ENCODE results near the gene VAMP8.
"Not testable (repeated sequence)": the region's sequence is repeated elsewhere in the genome, so short reads cannot be mapped to it uniquely, and the experiment has no call there.

Gene VAMP8

GRCh38 chr2:85583667-85584353, 6.4 kb downstream of the VAMP8 start:
- no peak for DNase-seq

DNA sequence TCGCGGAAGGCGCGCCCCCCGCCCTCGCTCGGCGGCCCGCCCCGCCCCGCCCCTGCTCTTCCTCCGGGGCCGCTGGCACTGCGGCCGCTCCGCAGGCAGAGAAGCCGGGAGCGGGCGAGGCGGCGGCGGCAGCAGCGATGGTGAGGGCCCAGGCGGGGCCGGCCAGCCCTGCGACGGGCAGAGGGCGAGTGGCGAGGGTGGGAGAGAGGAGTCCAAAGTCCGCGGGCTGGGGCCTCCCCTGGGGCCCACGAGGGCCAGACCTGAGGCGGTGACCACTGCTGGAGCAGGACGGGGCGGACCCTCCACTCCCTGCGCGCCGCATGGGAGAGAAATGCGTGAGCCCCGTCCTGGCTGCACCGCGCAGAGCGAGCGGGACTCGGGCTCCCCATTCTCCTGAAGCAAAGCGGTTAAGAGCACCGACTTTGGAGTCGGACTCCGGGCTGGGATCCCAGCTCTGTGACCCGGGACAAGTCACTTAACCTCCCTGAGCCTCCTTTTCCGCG, 7.0 kb downstream of the VAMP8 start, which contains the start of gene VAMP5:
VAMP5 (plus strand) TSS at position 78 of the 503 bp plus-strand sequence; CDS start at position 138, 60 bp downstream.
- no peak for DNase-seq

DNA sequence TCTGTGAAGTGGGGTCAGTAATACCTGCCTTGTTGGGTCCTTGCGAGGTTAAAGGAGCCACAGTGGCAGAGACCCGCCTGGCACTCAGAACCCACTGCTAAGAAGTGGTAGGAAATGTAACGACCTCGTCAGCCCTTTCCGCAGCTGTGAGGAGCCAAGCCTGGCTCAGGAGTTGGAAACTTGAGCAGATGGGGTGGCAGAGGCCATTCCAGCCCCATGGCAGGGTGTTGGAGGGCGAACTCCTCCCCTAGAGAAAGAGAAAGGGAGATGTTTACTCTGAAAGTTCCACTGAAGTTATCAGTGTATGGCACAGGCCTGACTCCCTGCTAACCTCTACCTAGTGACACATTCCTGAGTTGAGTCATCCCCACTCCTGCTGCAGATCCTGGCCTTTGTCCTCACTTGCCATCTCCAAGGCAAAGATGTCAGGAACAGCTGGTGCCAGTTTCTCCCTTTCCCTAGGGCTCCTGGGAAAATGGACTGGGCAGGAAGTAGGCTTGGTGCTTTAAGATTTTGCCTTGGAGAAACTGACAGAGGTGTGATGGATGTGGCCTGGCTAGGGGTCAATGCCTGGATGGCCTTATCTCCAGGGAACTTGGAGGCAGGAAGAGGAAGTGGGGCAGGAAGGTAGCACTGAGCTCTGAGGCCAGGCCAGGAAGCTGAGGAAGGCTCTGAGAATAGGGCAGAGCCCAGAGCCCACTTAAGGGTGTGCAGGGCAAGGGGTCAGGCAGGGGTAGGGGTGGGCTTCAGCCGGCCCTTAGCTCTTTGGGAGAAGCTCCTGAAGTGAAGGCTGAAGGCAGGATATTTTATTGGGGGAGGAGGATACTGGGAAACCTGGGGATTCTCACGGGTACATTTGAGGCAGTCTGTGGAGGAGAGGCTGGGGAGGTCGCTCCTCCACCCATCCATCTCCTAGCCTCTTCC, 7.7 kb downstream of the VAMP8 start:
- DNase-seq: no peak

DNA sequence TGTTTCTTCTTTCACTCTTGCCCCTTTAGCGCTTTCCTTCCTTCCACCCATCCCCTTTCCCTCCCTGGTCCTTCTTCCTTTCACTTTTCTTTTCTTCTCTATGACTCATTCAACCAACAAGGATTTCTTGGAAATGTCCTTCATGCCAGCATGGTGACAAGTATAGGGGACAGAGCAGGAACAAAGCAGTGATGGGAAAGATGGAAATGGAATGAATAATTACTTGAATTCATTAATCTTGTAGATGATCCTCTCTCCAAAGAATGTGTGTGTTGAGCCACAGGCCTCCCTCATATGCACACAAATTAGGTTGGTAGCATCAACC, 8.4 kb downstream of the VAMP8 start:
- no peak for DNase-seq

DNA sequence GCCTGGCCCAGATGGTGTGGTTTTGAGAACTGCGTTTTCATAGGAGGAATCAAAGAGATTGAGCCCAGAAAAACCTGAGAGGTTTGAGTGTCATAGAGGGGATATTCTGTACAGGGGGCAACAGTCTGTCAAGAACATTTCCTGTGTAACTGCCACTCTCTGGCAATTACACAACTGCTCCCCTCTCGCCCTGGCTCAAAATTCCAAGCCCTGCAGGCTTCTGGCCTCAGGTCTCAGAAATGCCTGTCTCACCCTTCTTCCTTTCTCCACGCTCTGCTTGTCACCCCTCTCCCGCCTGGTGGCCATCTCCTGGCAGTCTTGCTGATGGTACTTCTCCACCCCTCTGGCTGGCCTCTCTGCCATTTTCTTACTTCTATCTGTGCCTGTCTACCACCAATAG, 10.8 kb downstream of the VAMP8 start:
- DNase-seq: no peak

DNA sequence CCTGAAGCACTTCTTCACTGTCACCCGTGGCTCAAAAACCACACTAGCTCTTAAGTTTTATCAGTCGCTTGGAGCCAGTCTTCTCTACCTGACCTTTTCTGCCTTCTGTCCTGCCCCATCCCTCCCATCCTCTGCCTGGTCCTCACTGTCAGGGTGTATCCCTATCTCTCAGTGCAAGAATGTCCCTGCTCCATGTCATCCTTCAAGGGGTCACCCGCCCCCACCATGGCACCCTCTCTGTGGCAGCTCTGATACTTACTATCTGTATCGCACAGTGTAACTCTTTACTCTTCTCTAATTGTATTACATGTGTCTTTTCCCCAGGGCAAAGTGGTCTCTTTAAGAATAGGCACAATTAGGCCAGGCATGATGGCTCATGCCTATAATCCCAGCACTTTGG, 11.3 kb downstream of the VAMP8 start:
- DNase-seq: no peak

- no peak for DNase-seq
Measured at GRCh38 chr2:85589181-85589580, 11.8 kb downstream of the VAMP8 start.

DNA sequence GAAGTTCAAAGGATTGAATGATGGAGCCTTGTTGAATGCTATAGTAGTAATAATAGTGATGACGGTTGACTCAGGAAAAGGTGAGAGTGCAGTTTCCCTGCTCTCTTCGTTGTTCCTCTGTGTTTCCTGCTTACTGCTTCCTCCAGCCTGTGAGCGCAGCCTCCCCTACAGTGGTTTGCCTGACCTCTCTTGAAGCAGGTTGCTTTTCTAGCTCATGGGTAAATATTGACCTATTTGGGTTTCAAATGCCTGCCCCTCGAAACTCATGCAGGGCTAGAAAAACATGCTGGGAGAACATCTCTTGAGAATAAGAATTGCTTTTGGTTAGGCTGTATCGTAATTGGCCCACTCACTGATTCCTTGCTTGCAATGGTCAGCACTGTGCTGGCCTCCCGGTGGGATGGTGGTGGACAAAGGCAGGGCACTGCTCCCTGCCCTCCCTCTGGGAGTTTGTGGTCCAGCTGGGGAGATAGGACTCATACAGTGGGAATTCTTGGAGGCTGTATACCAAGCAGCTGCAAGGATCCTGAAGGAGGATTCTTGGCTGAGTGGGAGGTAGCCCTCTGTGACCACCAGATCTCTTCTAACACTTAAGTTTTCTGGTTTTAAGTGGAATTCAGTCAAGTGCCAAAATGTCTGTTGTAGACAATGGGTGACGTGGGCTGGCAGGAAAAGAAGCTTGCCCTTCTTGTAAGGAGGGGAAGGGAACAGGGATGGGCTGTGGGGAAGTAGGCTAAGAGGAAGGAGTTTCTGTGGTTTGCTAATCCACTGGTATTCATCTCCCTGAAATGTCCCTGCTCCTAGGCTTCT, 12.8 kb downstream of the VAMP8 start:
- DNase-seq: no peak

GRCh38 chr2:85590950-85591349, 13.6 kb downstream of the VAMP8 start:
- DNase-seq: no peak

DNA sequence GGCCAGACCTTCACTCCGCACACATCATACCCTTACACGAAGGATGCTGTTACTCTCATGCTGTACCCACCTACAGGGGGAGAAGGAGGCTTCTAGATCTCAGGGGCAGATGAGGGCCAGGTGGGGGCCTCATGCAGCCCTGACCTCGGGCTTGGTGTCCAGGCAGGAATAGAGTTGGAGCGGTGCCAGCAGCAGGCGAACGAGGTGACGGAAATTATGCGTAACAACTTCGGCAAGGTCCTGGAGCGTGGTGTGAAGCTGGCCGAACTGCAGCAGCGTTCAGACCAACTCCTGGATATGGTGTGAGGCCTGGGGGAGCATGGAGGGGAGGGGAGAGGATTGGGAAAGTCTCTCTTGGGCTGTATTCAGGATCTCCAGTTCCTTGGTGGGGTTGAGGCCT, 14.2 kb downstream of the VAMP8 start:
- no peak for DNase-seq

DNA sequence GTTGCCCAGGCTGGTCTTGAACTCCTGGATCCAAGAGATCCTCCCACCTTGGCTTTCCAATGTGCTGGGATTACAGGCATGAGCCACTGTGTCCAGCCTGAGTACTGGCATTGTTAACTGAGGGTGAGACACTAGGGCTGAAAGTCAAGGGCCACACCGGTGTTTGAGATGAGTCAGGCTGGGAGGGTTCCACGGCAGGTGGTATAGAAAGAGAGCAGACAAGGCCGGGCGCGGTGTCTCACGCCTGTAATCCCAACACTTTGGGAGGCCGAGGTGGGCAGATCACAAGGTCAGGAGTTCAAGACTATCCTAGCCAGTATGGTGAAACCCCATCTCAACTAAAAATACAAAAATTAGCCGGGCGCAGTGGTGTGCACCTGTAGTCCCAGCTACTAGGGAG, 14.9 kb downstream of the VAMP8 start:
- not testable (repeated sequence) for DNase-seq

GRCh38 chr2:85593023-85593422, 15.6 kb downstream of the VAMP8 start:
- no peak for DNase-seq

- DNase-seq: no peak
Measured at GRCh38 chr2:85594715-85595300, 17.4 kb downstream of the VAMP8 start.

GRCh38 chr2:85595301-85596025, 18.1 kb downstream of the VAMP8 start, which contains the start of gene RNF181:
RNF181 (plus strand) TSS chr2:85595745; CDS start chr2:85595764, 19 bp downstream.
- peak; percentile 93 for DNase-seq

GRCh38 chr2:85596026-85596333, 18.6 kb downstream of the VAMP8 start:
- no peak for DNase-seq

GRCh38 chr2:85596486-85597143, 19.2 kb downstream of the VAMP8 start:
- no peak for DNase-seq

- no peak for DNase-seq
Measured at GRCh38 chr2:85597241-85597640, 19.9 kb downstream of the VAMP8 start.

- no peak for DNase-seq
Measured at GRCh38 chr2:85598594-85599340, 21.4 kb downstream of the VAMP8 start.

- no peak for DNase-seq
Measured at GRCh38 chr2:85599468-85600234, 22.3 kb downstream of the VAMP8 start.

DNA sequence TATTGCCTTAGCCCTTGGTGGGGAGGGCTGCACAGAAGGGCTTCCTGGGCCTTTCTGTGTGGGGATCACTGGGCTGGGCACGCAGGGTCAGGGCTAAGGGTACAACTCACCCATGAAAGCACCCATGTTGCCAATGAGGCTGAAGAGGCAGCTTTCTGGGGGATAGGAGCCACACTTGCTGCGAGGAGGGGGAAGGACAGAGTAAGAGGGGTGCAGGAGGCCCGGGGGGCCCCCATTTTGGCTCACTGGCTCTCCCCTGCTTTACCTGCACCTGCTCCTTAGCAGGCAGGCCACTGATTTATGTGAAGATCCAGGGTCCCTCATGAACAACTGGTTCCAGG, 22.8 kb downstream of the VAMP8 start:
- no peak for DNase-seq

All from NCI-H1436 (cell line).